Trophoblast cell (in vitro differentiated cells and primary cell): ENCODE measurements around the gene SAMD3.
"Not testable (repeated sequence)": the region's sequence is repeated elsewhere in the genome, so short reads cannot be mapped to it uniquely, and the experiment has no call there.

Experiments
- DNase-seq, 2 donors: peaks; one replicate each; pipeline ENCODE4 v3.0.0-alpha.2; 2016
- H2AFZ ChIP-seq: 2 replicates; pipeline ENCODE4 v1.6.1; 2013; ENCODE audit warnings: low read length, moderate library complexity, mild to moderate bottlenecking; ENCODE audit not compliant: insufficient read depth, poor library complexity
- H2AK5ac ChIP-seq: 2 replicates; pipeline ENCODE4 v1.6.1; 2013; ENCODE audit warnings: mild to moderate bottlenecking, low read length
- H2BK120ac ChIP-seq: 2 replicates; pipeline ENCODE4 v1.6.1; 2013; ENCODE audit warnings: low read length, mild to moderate bottlenecking, moderate library complexity; ENCODE audit not compliant: insufficient read depth, poor library complexity
- H2BK12ac ChIP-seq: 2 replicates; pipeline ENCODE4 v1.6.1; 2013; ENCODE audit warnings: mild to moderate bottlenecking, low read length, moderate library complexity
- H2BK5ac ChIP-seq: 2 replicates; pipeline ENCODE4 v1.6.1; 2013; ENCODE audit warnings: low read length, low read depth, moderate library complexity, mild to moderate bottlenecking; ENCODE audit not compliant: poor library complexity
- H3K14ac ChIP-seq: 2 replicates; pipeline ENCODE4 v1.6.1; 2013; ENCODE audit warnings: mild to moderate bottlenecking, low read length
- H3K18ac ChIP-seq: 2 replicates; pipeline ENCODE4 v1.6.1; 2013; ENCODE audit warnings: mild to moderate bottlenecking, low read length
- H3K23ac ChIP-seq: 2 replicates; pipeline ENCODE4 v1.6.1; 2013; ENCODE audit warnings: low read length
- H3K27ac ChIP-seq: 2 replicates; pipeline ENCODE4 v1.5.1; 2013; ENCODE audit warnings: low read depth, mild to moderate bottlenecking, inconsistent platforms, low read length, moderate library complexity
- H3K27me3 ChIP-seq: 2 replicates; pipeline ENCODE4 v1.6.1; 2013; ENCODE audit warnings: inconsistent platforms, mild to moderate bottlenecking, low read length, moderate library complexity; ENCODE audit not compliant: insufficient read depth
- H3K36me3 ChIP-seq, 2 experiments: 1 replicate in 1 of 2; 2 replicates in 1 of 2; pipeline ENCODE4 v1.6.1; 2013; ENCODE audit warnings: low read length in 2 of 2, mild to moderate bottlenecking in 2 of 2, moderate library complexity in 1 of 2; ENCODE audit not compliant: insufficient read depth in 2 of 2, control insufficient read depth in 1 of 2
- H3K4ac ChIP-seq: 2 replicates; pipeline ENCODE4 v1.6.1; 2013; ENCODE audit warnings: low read depth, mild to moderate bottlenecking, low read length, moderate library complexity
- H3K4me1 ChIP-seq, 2 experiments: 1 replicate in 1 of 2; 2 replicates in 1 of 2; pipeline ENCODE4 v1.6.1; 2013; ENCODE audit warnings: low read length in 2 of 2, mild to moderate bottlenecking in 2 of 2, moderate library complexity in 1 of 2; ENCODE audit not compliant: insufficient read depth in 2 of 2, control insufficient read depth in 1 of 2
- H3K4me2 ChIP-seq: 2 replicates; pipeline ENCODE4 v1.6.1; 2013; ENCODE audit warnings: inconsistent platforms, mild to moderate bottlenecking, low read length, moderate library complexity
- H3K4me3 ChIP-seq: 2 replicates; pipeline ENCODE4 v1.5.1; 2013; ENCODE audit warnings: mild to moderate bottlenecking, low read depth, low read length, inconsistent platforms
- H3K79me1 ChIP-seq: one replicate; pipeline ENCODE4 v1.6.1; 2013; ENCODE audit warnings: low read length
- H3K79me2 ChIP-seq: 2 replicates; pipeline ENCODE4 v1.6.1; 2013; ENCODE audit warnings: low read length, mild to moderate bottlenecking; ENCODE audit not compliant: control insufficient read depth, insufficient read depth, poor library complexity
- H3K9ac ChIP-seq: 2 replicates; pipeline ENCODE4 v1.6.1; 2013; ENCODE audit warnings: mild to moderate bottlenecking, low read length
- H3K9me3 ChIP-seq: 2 replicates; pipeline ENCODE4 v1.6.1; 2013; ENCODE audit warnings: low read depth, mild to moderate bottlenecking, control low read depth, inconsistent platforms, low read length; ENCODE audit not compliant: insufficient read depth
- H4K12ac ChIP-seq: 2 replicates; pipeline ENCODE4 v1.6.1; 2013; ENCODE audit warnings: low read depth, mild to moderate bottlenecking, low read length, moderate library complexity
- H4K8ac ChIP-seq: 2 replicates; pipeline ENCODE4 v1.6.1; 2013; ENCODE audit warnings: low read depth, mild to moderate bottlenecking, low read length, moderate library complexity
- H4K91ac ChIP-seq: one replicate; pipeline ENCODE4 v1.6.1; 2013; ENCODE audit warnings: low read depth, mild to moderate bottlenecking, low read length, moderate library complexity
- WGBS: extraction: QIAGEN DNeasy Blood & Tissue Kit; methylation state at CpG from one replicate; pipeline ENCODE4 v1.1.7; 2013; ENCODE audit warnings: missing lambda C conversion rate; ENCODE audit not compliant: insufficient read length, insufficient coverage; ENCODE audit errors: extremely low coverage; 5-methylcytosine and 5-hydroxymethylcytosine counted together

SAMD3 gene

DNA sequence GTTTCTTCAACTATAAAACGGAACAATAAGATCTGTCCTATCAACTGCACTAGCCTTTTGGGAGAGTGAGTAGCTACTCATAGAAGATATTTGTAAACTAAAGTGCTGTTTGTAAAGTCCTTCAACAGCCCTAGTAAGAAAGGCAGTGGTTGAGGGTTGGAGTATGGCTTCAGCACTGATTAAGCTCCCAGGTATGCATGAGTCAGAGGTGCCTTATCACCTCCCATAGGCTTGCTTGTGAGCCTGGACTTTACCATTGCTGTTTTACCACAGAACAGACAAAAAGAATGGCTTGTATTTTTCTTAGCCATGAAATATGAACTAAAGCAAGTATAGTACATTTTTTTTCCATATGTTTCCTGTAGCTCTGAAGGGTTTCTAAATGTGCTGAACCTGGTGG is 44.1 kb downstream of the SAMD3 start:
- Histone ChIP-seq H2BK12ac (no peak overlapping the region), H4K12ac (no peak overlapping the region), H3K9me3 (no peaks in the 10 kb centered on the region), H2BK120ac (no peak overlapping the region), H4K8ac (no peak overlapping the region), H3K36me3 (no peaks in the 10 kb centered on the region), H3K27me3 (no peaks in the 10 kb centered on the region), H3K18ac (no peak overlapping the region), H3K79me2 (no peaks in the 10 kb centered on the region), H2AK5ac (no peak overlapping the region), H3K4me1 (peaks cover 2 to 13% of the 10 kb centered on the region in 2 experiments), H3K4me2 (no peak overlapping the region), H3K27ac (peak overlapping the region; percentile 72), H3K4me3 (no peak overlapping the region), H4K91ac (no peak overlapping the region), H2AFZ (no peak overlapping the region), H3K79me1 (no peaks in the 10 kb centered on the region), H2BK5ac (no peak overlapping the region), H3K23ac (no peak overlapping the region), H3K14ac (no peak overlapping the region), H3K9ac (no peak overlapping the region), H3K4ac (no peak overlapping the region)
- WGBS, result no CpG with 5 or more reads among the region's 1 CpG
- peak; percentile 68 to 82 for DNase-seq

DNA sequence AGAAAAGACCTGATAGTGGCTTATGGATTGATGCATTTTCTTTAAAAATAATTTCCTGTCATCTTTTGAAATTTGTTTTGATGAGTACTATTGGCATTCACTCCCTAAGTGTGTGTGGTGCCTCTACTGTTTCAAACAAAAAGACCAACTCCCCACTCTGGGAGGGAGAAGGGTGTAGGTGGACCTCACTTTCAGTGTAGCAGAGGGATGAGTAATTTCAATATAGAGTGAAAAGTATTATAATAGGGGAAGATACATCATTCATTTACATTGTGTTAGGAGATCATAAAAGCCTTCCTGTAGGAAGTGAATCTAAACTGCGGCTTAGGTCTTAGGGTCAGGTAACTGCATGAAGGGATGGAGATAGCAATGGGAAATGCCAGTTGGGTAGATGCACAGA is 46.4 kb downstream of the SAMD3 start:
- Histone ChIP-seq H2AK5ac (no peak overlapping the region), H2BK12ac (no peak overlapping the region), H4K91ac (no peak overlapping the region), H3K79me1 (no peaks in the 10 kb centered on the region), H3K23ac (no peak overlapping the region), H3K27ac (no peak overlapping the region), H2AFZ (no peak overlapping the region), H3K4me1 (peaks cover 0 to 10% of the 10 kb centered on the region in 2 experiments), H3K4me2 (no peak overlapping the region), H3K27me3 (no peaks in the 10 kb centered on the region), H3K14ac (no peak overlapping the region), H3K4me3 (no peak overlapping the region), H4K8ac (no peak overlapping the region), H3K4ac (no peak overlapping the region), H3K36me3 (no peaks in the 10 kb centered on the region), H4K12ac (no peak overlapping the region), H3K79me2 (no peaks in the 10 kb centered on the region), H3K18ac (no peak overlapping the region), H3K9ac (no peak overlapping the region), H3K9me3 (no peaks in the 10 kb centered on the region), H2BK120ac (no peak overlapping the region), H2BK5ac (no peak overlapping the region)
- WGBS, result no CpG with 5 or more reads among the region's 1 CpG
- no peak for DNase-seq

DNA sequence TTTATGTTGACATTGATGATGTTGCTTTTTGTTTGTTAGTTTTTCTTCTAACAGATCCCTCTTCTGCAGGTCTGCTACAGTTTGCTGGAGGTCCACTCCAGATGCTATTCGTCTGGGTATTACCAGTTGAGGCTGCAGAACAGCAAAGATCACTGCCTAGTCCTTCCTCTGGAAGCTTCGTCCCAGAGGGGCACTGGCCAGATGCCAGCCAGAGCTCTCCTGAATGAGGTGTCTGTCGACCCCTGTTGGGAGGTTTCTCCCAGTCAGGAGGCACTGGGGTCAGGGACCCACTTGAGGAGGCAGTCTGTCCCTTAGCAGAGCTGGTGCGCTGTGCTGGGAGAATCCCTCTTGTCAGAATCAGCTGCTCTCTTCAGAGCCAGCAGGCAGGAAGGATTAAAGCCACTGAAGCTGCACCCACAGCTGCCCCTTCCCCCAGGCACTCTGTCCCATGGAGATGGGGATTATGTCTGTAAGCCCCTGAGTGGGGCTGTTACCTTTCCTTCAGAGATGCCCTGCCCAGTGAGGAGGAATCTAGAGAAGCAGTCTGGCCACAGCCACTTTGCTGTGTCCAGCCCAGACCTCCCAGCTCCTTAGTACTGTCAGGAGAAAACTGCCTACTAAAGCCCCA is 49.3 kb downstream of the SAMD3 start:
- H2BK120ac ChIP-seq, H2BK5ac ChIP-seq, H4K12ac ChIP-seq, H3K27ac ChIP-seq, H3K27me3 ChIP-seq, H4K8ac ChIP-seq, H3K4me3 ChIP-seq, H3K14ac ChIP-seq, H4K91ac ChIP-seq, H3K79me2 ChIP-seq, H3K9ac ChIP-seq, H3K18ac ChIP-seq, H3K23ac ChIP-seq, H2BK12ac ChIP-seq, H2AK5ac ChIP-seq, H3K4ac ChIP-seq, H3K9me3 ChIP-seq, H3K36me3 ChIP-seq, H3K4me1 ChIP-seq, H2AFZ ChIP-seq, DNase-seq, H3K4me2 ChIP-seq, H3K79me1 ChIP-seq: not testable (repeated sequence)
- WGBS, result no CpG with 5 or more reads among the region's 4 CpGs

DNA sequence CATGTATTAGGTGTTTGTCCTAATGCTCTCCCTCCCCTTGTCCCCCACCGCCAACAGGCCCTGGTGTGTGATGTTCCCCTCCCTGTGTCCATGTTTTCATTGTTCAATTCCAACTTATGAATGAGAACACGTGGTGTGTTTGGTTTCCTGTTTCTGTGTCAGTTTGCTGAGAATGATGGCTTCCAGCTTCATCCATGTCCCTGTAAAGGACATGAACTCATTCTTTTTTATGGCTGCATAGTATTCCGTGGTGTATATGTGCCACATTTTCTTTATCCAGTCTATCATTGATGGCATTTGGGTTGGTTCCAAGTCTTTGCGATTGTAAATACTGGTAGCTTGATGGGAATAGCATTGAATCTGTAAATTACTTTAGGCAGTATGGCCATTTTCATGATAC is 52.6 kb downstream of the SAMD3 start:
- not testable (repeated sequence) for H3K23ac ChIP-seq, H2AK5ac ChIP-seq, H3K14ac ChIP-seq, H3K27me3 ChIP-seq, H2BK120ac ChIP-seq, H2BK5ac ChIP-seq, H3K4me3 ChIP-seq, H3K79me1 ChIP-seq, H3K18ac ChIP-seq, H2BK12ac ChIP-seq, H3K4me1 ChIP-seq, H3K4ac ChIP-seq, H4K91ac ChIP-seq, H2AFZ ChIP-seq, H3K4me2 ChIP-seq, H4K8ac ChIP-seq, H3K27ac ChIP-seq, DNase-seq, H3K9ac ChIP-seq, H3K79me2 ChIP-seq, H4K12ac ChIP-seq, H3K36me3 ChIP-seq, H3K9me3 ChIP-seq
- WGBS, result no CpG with 5 or more reads among the region's 4 CpGs
